NCI-H146 (cell line): ENCODE data around the gene SEMA4F.
"Not testable (repeated sequence)": the region's sequence is repeated elsewhere in the genome, so short reads cannot be mapped to it uniquely, and the experiment has no call there.

Experiments used
- DNase-seq: peaks from one replicate; lab custom pipeline; 2025; lab: John Stamatoyannopoulos, UW

SEMA4F gene, protein sequence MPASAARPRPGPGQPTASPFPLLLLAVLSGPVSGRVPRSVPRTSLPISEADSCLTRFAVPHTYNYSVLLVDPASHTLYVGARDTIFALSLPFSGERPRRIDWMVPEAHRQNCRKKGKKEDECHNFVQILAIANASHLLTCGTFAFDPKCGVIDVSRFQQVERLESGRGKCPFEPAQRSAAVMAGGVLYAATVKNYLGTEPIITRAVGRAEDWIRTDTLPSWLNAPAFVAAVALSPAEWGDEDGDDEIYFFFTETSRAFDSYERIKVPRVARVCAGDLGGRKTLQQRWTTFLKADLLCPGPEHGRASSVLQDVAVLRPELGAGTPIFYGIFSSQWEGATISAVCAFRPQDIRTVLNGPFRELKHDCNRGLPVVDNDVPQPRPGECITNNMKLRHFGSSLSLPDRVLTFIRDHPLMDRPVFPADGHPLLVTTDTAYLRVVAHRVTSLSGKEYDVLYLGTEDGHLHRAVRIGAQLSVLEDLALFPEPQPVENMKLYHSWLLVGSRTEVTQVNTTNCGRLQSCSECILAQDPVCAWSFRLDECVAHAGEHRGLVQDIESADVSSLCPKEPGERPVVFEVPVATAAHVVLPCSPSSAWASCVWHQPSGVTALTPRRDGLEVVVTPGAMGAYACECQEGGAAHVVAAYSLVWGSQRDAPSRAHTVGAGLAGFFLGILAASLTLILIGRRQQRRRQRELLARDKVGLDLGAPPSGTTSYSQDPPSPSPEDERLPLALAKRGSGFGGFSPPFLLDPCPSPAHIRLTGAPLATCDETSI

DNA sequence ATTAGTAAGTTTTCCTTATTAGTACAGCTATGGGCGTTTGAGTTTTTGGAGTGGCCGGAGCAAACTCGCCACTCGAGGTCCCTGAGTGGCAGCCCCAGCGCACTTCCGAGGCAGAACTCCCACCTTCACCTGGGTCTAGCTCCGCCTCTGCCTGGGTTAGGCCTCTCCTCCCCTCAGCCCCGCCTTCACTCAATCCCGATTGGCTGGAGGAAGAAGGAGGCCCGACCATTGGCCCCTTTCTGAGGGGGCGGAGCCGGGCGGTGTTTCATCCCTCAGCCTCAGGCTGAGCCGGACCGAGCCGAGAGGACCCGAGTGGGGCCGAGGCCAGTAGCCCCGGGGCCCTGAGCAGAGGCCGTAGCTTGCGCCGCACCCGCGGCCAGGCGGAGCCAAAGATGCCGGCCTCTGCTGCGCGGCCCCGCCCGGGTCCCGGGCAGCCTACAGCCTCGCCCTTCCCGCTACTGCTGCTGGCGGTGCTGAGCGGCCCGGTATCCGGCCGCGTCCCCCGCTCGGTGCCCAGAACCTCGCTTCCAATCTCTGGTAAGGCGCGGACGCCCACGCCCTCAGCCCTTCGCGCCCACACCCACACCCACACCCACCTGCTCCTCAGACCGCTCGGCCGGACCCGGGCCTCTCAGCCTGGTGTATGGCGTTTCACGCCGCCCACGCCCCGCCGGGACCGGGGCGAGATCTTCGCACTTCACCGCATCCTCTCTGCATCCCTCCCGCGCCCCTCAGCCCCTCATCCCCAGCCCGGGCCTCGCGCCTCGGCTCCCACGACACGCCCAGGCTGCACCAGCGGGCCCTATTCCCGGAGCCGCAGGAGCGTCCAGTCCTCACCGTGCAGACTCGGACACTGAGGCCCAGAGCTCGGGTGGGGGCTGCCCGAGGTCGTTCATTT lies at the start of gene SEMA4F:
TSS of gene SEMA4F (plus strand) at position 263 of the 898 bp plus-strand sequence. CDS start at position 393, 130 bp downstream.
- peak; percentile 99 for DNase-seq

DNA sequence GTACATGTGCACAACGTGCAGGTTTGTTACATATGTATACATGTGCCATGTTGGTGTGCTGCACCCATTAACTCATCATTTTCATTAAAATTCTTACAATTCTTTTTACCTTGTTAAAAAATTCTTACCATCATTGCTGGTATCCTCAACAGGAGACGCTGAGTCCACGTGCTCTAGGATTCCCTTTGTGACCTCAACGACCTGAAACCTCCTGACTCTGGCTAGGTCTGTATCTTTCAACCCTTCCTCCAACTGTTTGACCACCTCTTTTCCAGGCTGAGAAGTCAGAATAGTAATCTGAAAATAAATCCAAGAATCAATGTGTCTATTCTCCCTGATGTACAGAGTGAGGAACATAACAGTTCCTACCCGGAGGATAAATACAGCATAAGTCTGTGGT lies 47.1 kb upstream of the SEMA4F start:
- DNase-seq, result no peak

DNA sequence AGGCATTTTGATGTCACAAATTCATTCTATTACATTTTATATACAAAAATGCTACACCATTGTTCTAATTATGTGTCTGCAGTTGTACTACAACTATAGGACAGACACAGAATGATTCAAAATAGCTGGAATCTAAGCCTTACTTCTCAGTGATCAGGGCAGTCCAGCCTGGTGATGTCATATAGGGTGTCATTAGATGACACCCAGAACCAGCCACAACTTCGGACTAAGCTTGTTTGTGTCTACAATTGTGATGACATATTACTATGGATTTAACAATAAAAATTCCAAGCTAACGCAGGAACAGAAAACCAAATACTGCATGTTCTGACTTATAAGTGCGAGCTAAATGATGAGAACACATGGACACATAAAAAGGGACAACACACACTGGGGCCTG lies 36.9 kb upstream of the SEMA4F start:
- no peak for DNase-seq

DNA sequence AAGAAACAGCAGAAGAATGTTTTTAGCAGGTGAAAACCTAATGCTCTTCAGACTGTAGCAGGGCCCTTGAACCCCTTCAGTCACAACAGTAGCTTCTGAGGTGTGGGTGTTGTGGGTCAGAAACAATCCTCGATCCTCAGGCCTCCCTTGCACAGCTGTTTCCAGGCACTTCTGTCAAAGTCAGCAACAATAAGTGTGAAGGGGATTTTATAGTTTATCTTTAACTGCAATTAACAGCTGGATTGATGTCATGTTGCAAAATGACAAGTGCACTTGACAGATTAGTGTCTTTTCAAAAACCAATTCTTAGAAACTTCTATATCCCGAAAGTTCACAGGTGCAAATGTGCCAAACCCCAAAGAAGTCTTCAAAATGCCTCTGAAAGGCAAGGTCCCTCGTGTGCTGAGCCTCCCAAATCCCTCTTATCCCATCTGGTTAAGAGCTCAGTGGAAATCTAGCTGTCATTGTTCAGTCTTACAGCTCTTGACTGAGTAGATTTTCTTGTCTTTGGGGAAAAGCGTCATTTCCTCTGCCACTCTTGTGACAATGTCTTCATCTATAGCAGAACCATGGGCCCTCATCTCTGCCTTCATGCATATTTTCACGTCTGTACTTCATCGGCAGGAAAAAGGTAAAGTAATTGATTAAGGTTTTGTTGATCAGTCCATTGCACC lies 35.5 kb upstream of the SEMA4F start:
- DNase-seq, result no peak

DNA sequence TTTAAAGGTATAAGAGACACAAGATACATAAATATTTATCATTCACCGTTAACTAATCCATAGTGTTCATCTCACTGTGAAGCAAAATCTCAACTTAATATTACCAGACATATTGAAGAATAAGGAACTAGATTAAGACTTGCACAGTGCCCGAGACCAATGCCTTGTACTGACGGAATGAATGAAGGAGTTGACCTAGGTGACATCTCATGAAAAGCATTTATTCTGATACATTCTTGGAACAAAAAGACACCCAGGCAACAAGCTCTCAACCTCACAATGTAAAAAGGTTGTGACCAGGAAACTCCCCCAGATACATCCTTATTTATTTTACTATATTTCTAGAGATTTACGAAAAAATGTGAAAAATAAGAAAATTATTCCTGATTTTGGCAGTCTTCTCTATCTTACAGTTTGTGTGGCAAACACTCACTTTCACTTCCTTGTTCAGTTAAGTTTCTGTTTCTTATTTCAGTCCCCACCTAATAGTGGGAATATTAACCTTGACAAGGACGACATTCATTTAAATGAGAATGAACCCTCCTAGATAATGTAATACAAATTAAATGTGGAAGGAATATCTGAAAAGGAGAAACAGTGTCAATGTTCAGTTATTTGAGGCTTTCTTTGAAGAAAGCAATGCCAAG lies 34.3 kb upstream of the SEMA4F start:
- no peak for DNase-seq

DNA sequence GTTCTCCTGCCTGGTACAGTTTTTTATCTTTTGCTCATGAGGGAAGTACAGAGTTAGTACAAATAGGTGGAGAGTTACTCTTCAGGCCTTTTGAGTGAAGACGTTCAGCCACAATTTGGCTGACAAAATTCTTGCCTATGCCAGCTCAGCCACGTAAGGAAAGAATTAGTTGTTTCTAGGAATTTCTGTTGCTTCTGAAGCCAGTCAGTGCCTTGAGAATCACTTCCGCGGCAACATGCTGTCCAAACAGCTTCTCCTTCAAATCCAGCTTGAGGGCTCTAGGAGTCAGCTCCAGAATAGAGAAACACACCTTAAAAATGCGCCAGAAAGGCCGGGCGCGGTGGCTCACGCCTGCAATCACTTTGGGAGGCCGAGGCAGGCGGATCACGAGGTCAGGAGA lies 33.4 kb upstream of the SEMA4F start:
- DNase-seq, result no peak

DNA sequence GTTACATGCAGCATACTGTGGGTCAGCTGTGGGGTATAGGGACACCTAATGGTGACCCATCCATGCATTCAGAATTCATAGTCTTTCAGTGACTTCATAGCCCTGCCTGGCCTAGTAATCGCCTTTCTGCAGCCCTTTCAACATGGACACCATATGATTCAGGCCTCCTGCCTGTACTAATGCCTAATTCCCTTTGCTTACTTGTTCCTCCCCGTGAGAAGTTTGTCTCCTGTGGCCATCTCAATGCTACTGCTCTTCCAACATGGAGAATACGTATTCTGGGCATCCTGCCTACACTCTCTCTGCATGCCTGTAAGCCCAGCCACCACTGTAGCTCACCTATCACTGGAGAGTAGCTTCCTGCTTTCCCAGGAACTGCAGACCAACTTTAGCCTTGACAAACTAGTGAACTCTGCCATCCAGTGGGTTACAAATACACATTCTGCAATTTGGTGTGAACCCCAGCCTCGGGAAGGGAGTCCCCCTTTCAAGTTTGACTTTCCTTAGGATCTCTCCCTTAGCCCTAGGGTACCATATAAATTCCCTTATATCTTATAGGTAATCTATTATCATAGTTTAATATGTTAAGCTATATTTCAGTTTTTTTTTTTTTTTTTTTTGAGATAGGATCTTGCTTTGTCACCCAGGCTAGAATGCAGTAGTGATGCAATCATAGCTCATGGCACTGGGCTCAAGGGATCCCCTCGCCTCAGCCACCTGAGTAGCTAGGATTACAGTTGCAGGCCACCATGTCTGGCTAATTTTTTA lies 28.2 kb upstream of the SEMA4F start:
- no peak for DNase-seq

DNA sequence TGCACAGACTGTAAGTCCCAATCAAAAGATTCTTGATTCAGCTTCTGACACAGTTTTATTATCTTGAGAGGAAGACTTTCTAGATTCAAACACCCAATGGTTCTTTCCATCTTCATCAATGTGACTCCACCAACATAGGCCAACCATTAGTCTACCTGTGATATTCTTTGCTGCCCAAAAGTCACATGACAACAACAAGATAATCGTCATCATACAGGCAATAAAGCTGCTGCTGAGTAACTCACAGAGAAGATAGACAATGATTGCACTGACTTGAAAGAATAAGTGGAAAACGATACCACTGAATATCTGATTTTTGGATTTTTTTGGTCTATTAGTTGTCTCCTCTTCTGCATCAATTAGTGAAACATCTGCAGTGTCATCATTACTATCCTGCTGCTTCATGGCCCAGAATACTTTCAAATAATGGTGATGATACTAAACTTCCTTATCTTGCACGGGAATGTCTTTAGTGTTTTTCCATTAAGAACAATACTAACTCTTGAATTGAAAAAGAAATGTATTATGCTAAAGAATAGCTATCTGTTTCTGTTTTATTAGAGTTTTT lies 25.4 kb upstream of the SEMA4F start:
- no peak for DNase-seq

DNA sequence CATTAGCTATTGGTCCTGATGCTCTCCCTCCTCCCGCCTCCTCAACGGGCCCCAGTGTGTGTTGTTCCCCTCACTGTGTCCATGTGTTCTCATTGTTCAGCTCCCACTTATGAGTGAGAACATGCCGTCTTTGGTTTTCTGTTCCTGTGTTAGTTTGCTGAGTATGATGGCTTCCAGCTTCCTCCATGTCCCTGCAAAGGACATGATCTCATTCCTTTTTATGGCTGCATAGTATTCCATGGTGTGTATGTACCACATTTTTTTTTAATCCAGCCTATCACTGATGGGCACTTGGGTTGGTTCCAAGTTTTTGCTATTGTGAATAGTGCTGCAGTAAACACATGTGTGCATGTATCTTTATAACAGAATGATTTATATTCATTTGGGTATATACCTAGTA lies 23.6 kb upstream of the SEMA4F start:
- DNase-seq, result not testable (repeated sequence)

DNA sequence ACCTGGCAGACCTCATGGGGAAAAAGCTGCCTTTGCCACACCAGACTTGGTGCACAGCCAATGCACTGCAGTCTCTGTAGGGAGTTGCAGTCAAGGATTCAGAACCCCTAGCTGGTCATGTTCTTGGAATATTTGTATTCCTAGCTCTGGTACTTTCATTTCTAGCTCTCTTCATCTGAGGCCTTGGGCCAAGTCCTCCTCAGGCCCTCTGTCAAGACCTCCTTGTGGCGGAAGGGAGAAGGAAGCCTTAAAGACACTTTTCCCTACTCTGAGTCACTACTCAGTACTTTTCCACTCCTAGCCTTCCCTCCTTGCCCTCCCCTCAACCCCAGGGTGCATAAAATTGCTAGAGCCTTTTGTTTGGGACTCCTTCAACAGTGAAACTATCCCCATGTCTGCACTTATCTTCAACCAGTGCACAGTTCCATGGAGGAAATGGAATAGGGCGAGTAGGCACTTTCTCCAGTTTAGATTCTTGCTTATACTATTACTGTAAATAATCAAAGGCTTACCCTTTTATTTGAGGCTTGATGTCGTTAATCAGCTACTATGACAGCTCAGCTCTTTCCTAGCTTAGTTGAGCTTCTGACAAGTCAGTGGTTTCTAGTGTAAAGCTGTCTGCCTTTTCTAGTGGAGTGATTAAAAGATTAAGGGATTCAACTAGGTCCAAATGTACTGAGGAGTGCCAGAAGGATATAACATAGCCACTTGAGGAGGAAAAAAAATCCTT lies 21.7 kb upstream of the SEMA4F start:
- peak; percentile 43 for DNase-seq

DNA sequence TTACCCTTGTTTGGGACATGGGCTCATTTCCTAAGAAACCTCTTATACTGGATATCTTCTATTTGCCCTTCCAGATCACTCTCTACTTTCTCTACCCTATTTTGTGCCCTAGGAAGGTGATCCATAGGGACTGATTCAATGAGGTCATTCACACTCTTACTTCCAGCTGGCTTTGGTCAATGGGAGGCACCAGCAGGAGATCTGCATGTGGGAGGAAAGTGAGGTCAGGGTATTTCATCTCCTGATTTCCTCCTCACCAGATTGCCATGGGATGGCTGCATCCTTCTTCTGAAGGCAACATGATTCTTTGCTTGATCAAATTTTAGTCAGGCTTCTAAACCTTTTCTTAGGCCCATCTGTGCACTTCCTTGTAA lies 21.1 kb upstream of the SEMA4F start:
- no peak for DNase-seq

DNA sequence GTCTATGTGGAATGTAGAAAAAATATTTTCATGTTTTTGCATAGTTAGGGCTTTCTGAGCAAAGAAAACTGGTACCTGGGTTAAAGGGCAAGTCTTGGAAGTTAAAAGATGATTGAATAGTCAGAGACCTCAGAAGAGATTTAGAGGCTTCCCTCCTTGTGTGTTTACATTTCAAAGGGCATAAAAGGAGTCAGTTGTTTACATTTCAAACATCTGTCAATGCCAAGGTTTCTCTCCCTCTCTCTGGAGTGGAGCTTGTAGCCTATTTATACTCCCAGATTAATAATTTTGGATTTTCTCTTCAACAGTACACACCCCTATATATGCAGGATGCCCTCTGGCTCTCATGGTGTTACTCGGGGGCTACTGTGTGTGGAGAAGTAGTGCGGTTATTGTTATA lies 14.5 kb upstream of the SEMA4F start:
- no peak for DNase-seq

DNA sequence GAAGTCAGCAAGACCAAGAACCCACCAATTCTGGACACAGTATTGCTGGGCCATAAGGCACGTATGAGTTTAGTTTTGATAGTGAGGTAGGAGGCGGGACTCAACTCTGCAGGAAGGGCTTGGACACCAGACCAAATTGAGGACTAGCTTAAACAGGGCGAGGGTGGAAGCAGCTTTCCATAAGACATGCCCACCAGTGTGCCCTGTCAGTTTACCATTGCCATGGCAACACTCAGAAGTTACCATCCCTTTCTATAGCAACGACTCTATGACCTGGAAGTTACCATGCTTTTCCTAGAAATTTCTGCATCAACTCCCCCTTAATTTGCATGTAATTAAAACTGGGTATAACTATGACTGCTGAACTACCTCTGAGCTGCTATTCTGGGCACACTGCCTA lies 8.7 kb upstream of the SEMA4F start:
- DNase-seq, result no peak

DNA sequence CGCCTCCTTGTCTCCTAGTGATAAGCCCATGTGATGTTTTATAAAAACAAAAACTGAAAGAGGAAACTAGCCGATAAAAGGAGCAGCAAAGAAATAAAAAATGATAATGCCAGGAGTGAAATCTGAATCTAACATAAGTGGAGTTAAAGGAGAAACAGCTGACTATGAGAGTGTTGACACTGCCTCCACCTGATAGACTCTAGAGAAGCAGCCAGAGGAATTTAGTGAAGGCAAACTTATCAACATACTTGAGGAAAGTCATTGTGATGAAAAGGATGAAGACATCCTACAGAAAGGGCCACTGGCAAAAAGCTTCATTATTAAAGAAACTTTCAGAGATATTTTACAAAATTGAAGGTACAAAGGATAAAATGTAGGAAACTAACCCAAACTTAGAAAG lies 7.8 kb upstream of the SEMA4F start:
- DNase-seq, result no peak

DNA sequence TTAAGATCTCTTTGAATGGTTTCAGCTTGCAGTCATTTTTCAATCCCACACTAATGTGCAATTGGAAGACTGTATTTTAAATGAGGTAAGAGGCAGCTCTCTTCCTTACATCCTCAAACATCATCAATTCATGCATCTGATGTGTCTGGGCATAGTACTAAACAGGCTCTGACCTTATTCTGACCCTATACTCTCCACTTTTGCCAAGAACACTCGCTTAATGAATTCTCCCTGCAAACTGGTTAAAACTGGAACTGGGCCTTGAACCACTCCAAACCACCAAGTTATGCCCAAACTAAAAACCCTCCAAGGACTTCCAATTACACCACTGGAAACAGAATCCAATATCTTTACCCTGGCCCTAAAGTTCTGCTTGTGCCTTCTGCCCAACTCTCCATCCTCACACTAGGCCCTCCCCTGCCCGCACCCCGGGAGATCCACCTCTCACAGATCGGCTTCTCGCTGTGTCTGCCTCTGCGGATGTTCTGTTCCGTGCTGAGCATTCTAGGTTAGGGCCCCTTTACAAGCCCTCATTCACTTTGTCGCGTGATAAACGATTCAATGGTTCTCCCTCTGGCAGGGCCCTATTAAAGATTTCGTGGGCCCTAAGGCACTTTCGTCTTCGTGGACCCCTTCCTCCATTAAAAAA lies 7.1 kb upstream of the SEMA4F start:
- no peak for DNase-seq

DNA sequence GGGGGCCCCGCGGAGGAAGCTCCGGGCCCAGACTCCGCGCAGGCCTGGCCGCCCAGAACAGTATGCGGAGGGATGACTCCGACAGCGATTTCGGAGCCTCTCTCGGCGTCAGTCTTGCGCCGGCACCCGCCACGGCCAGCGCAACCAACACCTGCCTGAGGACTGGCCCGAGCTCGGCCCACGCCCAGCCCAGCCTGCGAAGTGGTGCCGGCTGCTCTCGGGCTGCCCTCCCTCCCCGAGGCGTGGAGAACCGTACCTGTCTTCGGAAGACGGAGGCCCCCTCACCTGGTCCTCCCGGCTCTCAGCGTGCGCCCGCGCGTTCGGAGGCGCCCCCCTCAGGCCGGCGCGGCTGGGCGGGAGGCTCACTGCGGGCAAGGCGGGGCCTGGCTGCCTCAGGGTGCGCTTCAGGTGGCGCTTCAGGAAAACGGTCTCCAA lies 6.0 kb upstream of the SEMA4F start, which contains the start of gene M1AP:
TSS of gene M1AP (minus strand) at position 322 of the 435 bp plus-strand sequence. CDS start 8,055 bp downstream, outside the sequence.
- no peak for DNase-seq

DNA sequence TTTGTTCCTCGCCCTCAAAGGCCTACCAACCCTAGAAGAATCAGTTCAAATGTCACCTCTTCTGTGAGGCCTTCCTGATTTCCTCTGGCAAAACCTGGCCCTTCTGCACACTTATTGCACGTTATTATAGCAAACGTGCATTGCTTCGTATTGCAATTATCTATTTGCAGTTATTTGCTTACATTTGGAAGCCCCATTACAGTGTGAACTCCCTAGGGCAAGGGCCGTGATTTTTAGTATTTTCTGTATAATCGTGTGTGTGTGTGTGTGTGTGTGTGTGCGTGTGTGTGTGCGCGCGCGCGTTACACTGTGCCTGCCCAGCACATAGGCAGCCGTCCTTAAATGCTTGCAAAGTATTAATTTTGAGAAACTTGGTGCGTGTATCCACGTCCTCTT lies 460 bp upstream of the SEMA4F start:
- no peak for DNase-seq

DNA sequence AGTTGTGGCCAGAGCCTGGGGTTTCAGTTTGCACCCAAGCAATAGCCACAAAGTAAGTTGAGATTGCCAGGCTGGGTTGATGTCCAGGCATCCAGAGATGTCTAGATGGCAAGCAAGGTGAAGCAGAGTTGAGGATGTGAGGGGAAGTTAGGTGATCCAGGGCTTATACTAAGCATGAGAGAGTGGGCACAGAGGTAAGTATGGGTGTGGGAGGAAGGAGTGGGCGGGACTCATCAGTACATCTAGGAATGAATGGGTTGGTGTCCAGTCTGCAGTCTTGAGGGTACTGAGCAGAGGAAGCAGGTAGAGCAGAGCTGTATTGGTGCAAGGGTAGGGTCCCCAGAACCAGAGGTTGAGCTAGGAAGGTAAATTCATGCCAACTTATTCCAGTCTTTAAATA lies 1.5 kb downstream of the SEMA4F start:
- no peak for DNase-seq

DNA sequence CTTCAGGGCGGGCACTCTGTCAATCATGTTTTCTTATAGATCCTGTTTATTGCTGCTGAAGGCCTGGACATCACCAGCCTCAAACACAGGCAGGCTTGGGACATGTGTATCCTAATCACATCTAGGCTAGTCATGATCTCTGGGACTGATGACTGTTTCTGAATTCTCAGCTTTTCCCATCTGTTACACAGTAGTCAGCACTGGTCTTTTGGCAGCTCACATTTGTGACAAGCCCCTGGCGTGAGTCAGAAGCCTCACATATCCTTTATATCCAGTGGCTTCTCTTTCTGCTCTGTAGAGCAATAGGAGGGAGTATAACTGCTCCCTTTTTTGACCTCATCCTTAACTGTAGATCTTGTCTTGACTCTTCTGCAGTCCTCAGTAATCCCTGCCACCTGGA lies 4.5 kb downstream of the SEMA4F start:
- no peak for DNase-seq
